Measurements from ENCODE around the gene SOAT2.
"Not testable (repeated sequence)": the region's sequence is repeated elsewhere in the genome, so short reads cannot be mapped to it uniquely, and the experiment has no call there.

Gene SOAT2

GRCh38 chr12:53090105-53090504 is 13.2 kb upstream of the SOAT2 start:
- no peak for DNase-seq

- DNase-seq, result no peak
These were observed 12.7 kb upstream of the SOAT2 start for GRCh38 chr12:53090554-53090953.

- DNase-seq, result no peak
These were observed 11.5 kb upstream of the SOAT2 start for GRCh38 chr12:53091756-53092155.

GRCh38 chr12:53093777-53094393 is 9.4 kb upstream of the SOAT2 start:
- DNase-seq, result no peak

DNA sequence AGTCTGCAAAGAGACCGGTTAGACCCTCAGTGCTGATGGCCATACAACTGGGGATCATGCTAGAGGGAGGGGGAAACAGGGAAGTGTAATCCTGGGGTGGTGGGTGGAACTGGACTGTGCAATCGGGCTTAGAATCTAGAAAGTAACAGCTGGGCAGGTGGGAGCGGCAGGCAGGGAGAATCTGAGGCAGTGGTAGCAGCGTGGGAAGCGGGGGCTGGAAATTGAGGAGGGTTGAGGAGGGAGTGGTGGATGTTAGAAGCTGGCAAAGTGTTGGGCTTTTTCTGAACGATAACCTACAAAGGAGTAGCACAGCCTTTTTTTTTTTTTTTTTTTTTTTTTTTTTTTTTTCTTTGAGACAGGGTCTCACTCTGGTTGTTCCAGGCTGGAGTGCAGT is 8.9 kb upstream of the SOAT2 start:
- no peak for DNase-seq

DNA sequence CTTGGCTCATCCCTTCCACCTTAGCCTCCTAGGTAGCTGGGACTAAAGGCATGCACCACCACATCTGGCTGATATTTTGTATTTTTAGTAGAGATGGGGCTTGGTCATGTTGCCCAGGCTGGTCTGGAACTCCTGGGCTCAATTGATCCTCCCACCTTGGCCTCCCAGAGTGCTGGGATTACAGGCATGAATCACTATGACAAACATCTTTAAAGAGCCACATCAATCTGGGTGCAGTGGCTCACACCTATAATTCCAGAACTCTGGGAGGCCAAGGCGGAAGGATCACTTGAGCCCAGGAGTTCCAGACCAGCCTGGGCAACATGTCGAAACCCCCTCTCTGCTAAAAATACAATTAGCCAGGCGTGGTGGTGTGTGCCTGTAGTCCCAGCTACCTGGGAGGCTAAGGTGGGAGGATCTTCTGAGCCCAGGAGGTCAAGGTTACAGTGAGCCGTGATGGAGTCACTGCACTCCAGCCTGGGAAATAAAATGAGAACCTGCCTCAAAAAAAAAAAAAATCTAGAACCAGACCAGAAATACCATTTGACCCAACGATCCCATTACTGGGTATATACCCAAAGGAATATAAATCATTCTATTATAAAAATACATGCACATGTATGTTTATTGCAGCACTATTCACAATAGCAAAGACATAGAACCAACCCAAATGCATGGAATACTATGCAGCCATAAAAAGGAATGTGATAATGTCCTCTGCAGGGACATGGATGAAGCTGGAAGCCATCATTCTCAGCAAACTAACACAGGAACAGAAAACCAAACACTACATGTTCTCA is 8.3 kb upstream of the SOAT2 start:
- not testable (repeated sequence) for DNase-seq

- not testable (repeated sequence) for DNase-seq
These were observed 7.7 kb upstream of the SOAT2 start for GRCh38 chr12:53095596-53095895.

DNA sequence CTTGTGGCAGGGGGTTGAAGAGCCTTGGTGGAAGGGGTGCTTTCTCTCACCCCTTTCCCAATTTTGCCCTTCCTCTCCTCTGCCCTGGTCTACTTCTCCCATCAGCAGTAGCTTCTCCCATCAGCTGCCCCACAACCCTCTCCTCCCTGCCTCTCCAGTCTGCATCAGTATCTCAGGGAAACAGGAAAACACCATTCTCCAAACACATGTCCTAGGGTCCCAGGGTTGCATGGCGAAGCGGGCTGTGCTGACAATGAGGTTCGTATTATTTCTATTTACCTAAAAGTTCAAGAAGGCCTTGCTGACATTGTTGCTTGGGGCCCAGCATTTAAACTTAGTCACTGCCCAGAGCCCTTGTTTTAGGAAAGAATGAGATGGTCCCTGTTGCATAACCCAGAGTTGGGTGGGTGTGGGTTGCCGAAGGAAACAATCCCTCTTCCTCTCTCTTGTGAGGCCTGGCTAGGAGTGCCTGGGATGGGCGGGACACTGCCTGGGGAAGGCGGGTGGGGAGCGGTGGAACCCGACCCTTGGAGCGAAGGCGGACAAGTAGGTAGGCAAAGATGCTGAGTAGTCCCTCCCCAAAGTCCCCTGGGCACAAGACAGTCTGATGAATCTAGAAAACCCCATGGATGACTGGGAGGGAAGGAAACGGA is 7.1 kb upstream of the SOAT2 start:
- no peak for DNase-seq

GRCh38 chr12:53096759-53097158 is 6.5 kb upstream of the SOAT2 start:
- DNase-seq, result no peak

DNA sequence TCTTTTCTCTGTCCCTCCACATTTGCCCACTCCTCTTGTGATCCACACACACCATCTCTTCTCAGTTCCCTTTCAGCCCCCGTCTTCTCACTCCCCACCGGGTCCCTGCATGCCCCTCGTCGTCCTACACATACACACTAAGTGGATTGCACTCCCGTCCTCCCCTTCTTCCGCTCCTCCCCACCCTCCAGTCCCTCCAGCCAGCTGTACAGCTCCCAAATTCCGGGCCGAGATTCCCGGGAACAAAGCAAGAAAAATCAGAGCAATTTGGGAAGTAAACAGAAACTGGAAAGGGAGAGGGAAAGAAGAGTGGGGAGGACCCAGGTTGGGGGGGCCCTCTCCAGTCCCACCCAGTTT is 6.1 kb upstream of the SOAT2 start:
- no peak for DNase-seq

- no peak for DNase-seq
These were observed 5.5 kb upstream of the SOAT2 start, which contains the start of gene IGFBP6 for GRCh38 chr12:53097564-53098353. Gene IGFBP6 (plus strand): TSS chr12:53097667. CDS start chr12:53097718, 51 bp downstream.

GRCh38 chr12:53098354-53098981 is 4.8 kb upstream of the SOAT2 start:
- DNase-seq, result peak; percentile 40

GRCh38 chr12:53099071-53099882 is 4.0 kb upstream of the SOAT2 start:
- peak; percentile 90 for DNase-seq

DNA sequence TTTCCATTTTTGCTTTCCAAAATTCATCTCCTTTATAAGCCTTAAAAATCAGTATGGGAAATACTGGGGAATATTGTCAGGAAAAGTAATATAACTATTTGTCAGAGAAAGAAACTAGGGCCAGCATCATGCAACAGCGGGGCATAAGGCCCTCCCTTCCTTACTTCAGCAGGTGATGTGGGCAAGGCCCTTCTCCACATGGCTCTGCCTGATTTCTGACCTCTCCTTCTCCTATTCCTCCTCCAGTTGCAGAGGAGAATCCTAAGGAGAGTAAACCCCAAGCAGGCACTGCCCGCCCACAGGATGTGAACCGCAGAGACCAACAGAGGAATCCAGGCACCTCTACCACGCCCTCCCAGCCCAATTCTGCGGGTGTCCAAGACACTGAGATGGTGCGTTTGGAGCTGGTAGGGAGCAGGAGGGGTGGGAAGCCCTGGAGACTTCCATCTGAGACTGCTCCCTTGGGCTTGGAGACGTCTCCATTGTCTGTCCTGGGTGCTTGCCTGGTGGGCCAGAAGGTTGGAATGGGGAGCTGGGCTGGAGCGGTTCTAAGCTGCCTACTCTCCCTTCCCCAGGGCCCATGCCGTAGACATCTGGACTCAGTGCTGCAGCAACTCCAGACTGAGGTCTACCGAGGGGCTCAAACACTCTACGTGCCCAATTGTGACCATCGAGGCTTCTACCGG is 2.7 kb upstream of the SOAT2 start:
- no peak for DNase-seq

- DNase-seq, result no peak
These were observed 2.0 kb upstream of the SOAT2 start for GRCh38 chr12:53101266-53101665.

DNA sequence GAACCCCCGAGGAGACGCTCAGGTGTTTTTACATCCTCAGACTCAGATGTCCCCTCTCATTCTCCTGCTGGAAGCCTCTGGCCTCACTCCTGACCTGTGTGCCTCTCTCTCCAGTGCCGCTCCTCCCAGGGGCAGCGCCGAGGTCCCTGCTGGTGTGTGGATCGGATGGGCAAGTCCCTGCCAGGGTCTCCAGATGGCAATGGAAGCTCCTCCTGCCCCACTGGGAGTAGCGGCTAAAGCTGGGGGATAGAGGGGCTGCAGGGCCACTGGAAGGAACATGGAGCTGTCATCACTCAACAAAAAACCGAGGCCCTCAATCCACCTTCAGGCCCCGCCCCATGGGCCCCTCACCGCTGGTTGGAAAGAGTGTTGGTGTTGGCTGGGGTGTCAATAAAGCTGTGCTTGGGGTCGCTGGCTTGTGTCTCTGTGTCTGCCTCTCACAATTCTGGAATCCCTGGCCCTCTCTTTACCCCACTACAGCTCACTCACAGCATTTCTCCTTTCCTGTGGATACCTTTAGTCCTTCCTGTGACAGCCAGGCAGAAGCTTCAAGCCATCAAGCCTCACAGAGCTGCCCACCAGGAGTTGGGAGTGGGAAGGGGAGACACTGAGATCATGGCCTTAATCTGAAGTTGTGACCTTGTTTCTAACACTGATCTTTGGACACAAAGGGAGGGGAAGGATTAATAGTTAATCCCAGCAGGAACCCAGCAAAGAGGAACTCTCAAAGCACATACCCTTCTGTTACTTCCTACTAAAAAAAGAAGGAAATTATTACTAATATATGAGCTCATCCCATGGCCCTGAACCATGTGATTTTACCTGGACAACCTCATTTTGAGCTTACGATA is 1.1 kb upstream of the SOAT2 start:
- DNase-seq, result no peak

- no peak for DNase-seq
These were observed 597 bp downstream of the SOAT2 start for GRCh38 chr12:53103860-53104305.

- no peak for DNase-seq
These were observed 2.0 kb downstream of the SOAT2 start for GRCh38 chr12:53105256-53105655.

- no peak for DNase-seq
These were observed 2.6 kb downstream of the SOAT2 start for GRCh38 chr12:53105712-53106439.

DNA sequence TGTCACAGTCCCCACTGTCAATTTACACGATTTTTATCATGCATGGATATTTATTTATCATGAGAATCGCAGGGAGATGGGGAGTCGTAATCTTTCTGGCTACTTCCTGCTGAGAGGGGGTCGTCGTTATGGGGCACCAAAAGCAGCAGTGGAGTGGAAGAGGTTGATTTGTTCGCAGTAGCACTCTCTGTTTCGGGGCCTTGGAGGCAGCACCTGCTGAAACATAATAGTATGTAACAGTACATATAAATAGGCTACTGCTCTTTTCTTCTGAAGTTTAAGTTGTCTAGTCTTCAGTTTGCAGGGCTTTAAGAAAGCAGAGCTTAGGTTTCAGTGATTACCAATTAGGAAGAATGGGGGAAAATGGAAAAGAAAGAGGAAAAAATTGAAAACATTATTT is 3.8 kb downstream of the SOAT2 start:
- DNase-seq, result no peak

Data from kidney glomerular epithelial cell (primary cell).